ENCODE data around the gene PAPOLA.

Gene PAPOLA

GRCh38 chr14:96532632-96533031, 30.4 kb downstream of the PAPOLA start:
- Histone ChIP-seq H4K20me1 (ENCODE audit: low read depth, low read length) (peaks cover 8% of the 10 kb centered on the region; the same call in 1 of the 2 replicates), H3K27ac (ENCODE audit: low read depth, low read length) (no peak overlapping the region), H3F3A (ENCODE audit: insufficient read depth) (no peaks in the 10 kb centered on the region; the same call in 1 of the 2 replicates), H3K36me3 (ENCODE audit: low read length) (peaks cover 55% of the 10 kb centered on the region), H2AFZ (ENCODE audit: low read depth, low read length, severe bottlenecking) (no peak overlapping the region), H3K27me3 (ENCODE audit: low read length) (no peaks in the 10 kb centered on the region), H3K9me3 (ENCODE audit: insufficient read depth, low read length) (no peaks in the 10 kb centered on the region), H3K9ac (ENCODE audit: low read length) (no peak overlapping the region), H3K4me3 (ENCODE audit: insufficient read depth, low read length, poor library complexity, severe bottlenecking) (no peak overlapping the region), H3K9me2 (replicated peaks; ENCODE audit: insufficient read depth, low read length) (no peaks in the 10 kb centered on the region), H3K79me2 (ENCODE audit: insufficient read depth, low read length) (peaks cover under 1% of the 10 kb centered on the region; the same call in 1 of the 2 replicates), H3K4me2 (ENCODE audit: low read depth, low read length, poor library complexity, severe bottlenecking) (no peak overlapping the region)
- no peak for TF ChIP-seq EZH2phosphoT487 (conservative IDR thresholded peaks at IDR 0.05; ENCODE audit: low read length)
- TF ChIP-seq, protein P1, sequence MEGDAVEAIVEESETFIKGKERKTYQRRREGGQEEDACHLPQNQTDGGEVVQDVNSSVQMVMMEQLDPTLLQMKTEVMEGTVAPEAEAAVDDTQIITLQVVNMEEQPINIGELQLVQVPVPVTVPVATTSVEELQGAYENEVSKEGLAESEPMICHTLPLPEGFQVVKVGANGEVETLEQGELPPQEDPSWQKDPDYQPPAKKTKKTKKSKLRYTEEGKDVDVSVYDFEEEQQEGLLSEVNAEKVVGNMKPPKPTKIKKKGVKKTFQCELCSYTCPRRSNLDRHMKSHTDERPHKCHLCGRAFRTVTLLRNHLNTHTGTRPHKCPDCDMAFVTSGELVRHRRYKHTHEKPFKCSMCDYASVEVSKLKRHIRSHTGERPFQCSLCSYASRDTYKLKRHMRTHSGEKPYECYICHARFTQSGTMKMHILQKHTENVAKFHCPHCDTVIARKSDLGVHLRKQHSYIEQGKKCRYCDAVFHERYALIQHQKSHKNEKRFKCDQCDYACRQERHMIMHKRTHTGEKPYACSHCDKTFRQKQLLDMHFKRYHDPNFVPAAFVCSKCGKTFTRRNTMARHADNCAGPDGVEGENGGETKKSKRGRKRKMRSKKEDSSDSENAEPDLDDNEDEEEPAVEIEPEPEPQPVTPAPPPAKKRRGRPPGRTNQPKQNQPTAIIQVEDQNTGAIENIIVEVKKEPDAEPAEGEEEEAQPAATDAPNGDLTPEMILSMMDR (IDR thresholded peaks at IDR 0.05; ENCODE audit: insufficient read depth, low read length, poor library complexity, severe bottlenecking): no peak

GRCh38 chr14:96536807-96537206, 34.6 kb downstream of the PAPOLA start:
- Histone ChIP-seq H3K27me3 (ENCODE audit: low read length) (no peaks in the 10 kb centered on the region), H3K27ac (ENCODE audit: low read depth, low read length) (no peak overlapping the region), H3F3A (ENCODE audit: insufficient read depth) (peaks cover 18% of the 10 kb centered on the region), H3K4me2 (ENCODE audit: low read depth, low read length, poor library complexity, severe bottlenecking) (no peak overlapping the region), H3K9me3 (ENCODE audit: insufficient read depth, low read length) (no peaks in the 10 kb centered on the region), H3K4me3 (ENCODE audit: insufficient read depth, low read length, poor library complexity, severe bottlenecking) (no peak overlapping the region), H3K9ac (ENCODE audit: low read length) (no peak overlapping the region), H3K79me2 (ENCODE audit: insufficient read depth, low read length) (no peaks in the 10 kb centered on the region), H4K20me1 (ENCODE audit: low read depth, low read length) (no peaks in the 10 kb centered on the region), H3K36me3 (ENCODE audit: low read length) (peaks cover 45% of the 10 kb centered on the region), H2AFZ (ENCODE audit: low read depth, low read length, severe bottlenecking) (no peak overlapping the region), H3K9me2 (replicated peaks; ENCODE audit: insufficient read depth, low read length) (no peaks in the 10 kb centered on the region)
- no peak for TF ChIP-seq EZH2phosphoT487 (conservative IDR thresholded peaks at IDR 0.05; ENCODE audit: low read length)
- TF ChIP-seq, protein P1 (IDR thresholded peaks at IDR 0.05; ENCODE audit: insufficient read depth, low read length, poor library complexity, severe bottlenecking): no peak

DNA sequence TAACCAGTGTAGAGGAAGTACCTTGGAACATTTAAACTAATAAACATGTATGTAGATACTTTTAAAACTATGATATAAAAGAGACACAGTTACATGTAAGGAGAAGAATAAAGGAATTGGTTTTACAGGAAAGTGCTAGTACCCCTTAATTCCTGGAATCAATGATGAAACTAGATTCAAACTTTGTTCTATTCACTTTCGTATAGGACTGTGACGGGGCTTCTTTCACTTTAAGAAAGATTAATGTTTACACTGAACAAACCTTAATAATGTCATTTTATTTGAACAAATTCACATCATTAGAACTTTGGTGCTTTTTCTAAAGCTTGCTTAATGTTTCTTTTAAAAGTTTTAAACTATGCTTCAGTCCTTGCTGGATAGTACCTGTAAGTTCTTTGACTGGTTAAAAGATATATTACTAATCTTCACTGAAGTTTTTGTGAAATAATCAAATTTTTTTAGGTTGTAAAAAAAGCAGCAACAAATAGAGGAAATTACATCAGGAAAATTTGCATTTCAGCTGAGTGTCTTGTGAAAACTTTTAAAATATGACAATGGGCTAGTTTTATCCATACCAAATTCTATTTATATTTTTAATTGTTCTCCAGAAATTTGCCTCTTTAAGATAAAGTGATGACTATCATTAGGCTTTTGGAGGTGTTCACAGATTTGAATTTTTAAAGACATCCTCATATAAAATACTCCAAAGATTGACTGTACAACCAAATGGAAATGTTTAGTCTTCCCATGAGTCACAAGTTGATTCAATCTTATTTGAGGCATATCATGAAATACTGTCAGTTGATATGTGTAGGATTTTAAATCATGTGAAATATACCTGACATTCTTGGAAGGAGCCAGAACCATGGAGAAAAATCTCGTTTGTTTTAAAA, 36.2 kb downstream of the PAPOLA start:
- Histone ChIP-seq H3K79me2 (ENCODE audit: insufficient read depth, low read length) (no peaks in the 10 kb centered on the region), H3F3A (ENCODE audit: insufficient read depth) (peaks cover 18% of the 10 kb centered on the region), H3K4me3 (ENCODE audit: insufficient read depth, low read length, poor library complexity, severe bottlenecking) (no peak overlapping the region), H3K9me3 (ENCODE audit: insufficient read depth, low read length) (no peaks in the 10 kb centered on the region), H3K36me3 (ENCODE audit: low read length) (peaks cover 41% of the 10 kb centered on the region; the same call in 1 of the 2 replicates), H3K9me2 (replicated peaks; ENCODE audit: insufficient read depth, low read length) (no peaks in the 10 kb centered on the region), H3K27me3 (ENCODE audit: low read length) (no peaks in the 10 kb centered on the region), H3K9ac (ENCODE audit: low read length) (no peak overlapping the region), H3K4me2 (ENCODE audit: low read depth, low read length, poor library complexity, severe bottlenecking) (no peak overlapping the region), H4K20me1 (ENCODE audit: low read depth, low read length) (no peaks in the 10 kb centered on the region), H2AFZ (ENCODE audit: low read depth, low read length, severe bottlenecking) (no peak overlapping the region), H3K27ac (ENCODE audit: low read depth, low read length) (no peak overlapping the region)
- TF ChIP-seq, protein P1 (IDR thresholded peaks at IDR 0.05; ENCODE audit: insufficient read depth, low read length, poor library complexity, severe bottlenecking): no peak
- no peak for TF ChIP-seq EZH2phosphoT487 (conservative IDR thresholded peaks at IDR 0.05; ENCODE audit: low read length)
